ENCODE measurements around the gene ENPEP.

The ENPEP gene

DNA sequence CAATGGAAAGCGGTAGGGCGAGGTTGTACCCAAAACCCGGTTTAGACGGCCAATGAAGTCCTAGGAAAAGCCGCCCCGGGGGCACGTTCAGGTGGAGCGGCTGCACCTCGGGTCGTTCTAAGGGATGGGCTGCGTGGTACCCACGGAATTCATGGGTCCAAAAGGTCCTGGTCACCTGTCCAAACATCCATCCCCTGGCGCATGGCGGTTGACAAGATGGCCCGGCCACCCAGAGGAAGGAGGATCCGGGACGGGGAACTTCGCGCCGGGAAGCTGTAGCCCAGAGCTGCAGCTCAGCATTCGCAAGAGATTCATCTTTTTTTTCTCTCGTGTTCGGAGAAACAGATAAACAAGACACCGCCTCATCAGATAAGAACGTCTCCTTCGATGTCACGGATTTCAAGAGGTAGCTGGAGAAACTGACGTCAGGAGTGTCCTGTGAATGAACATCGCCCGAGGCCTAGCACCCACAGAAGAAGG, 136.1 kb downstream of the ENPEP start:
- no peak for DNase-seq

DNA sequence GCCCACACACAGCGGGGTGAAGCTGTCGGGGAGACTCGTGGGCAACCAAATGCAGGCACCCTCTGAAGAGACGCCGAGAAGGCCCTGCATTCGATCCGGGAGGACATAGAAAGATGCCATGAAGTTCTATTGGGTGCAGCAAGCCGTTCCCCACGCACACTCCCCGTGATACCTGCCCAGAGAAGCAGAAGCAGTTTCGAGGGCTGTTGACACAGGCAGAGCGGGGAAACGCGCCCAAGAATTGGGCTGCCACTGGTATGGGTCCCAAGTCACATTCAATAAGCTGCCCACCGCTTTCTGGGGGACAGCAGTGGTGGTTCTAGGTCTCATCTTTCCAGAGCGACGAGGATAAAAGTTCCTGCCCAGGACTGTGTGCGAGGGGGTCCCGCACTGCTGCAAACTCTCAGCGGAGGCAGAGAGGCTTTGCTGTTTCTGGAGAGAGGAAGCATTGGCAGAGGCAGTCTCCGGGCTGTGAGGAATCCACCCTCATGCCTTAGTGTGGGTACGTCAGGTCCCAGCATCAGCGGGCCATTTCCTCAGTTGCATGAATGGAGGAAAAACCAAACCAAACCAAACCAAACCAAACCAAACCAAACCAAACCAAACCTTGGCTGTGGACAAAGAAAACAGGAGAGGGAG, 136.8 kb downstream of the ENPEP start:
- DNase-seq = no peak

GRCh38 chr4:110613745-110614144, 137.8 kb downstream of the ENPEP start:
- DNase-seq = no peak

GRCh38 chr4:110614173-110614963, 138.4 kb downstream of the ENPEP start:
- no peak for DNase-seq

Data from CD4-positive, alpha-beta T cell treated with Interleukin-10 for 1 hour (primary cell).